ENCODE measurements around the gene FAM83D.
A peak's percentile ranks its signal among the peaks of the same experiment; 100 is the strongest.

Gene FAM83D

DNA sequence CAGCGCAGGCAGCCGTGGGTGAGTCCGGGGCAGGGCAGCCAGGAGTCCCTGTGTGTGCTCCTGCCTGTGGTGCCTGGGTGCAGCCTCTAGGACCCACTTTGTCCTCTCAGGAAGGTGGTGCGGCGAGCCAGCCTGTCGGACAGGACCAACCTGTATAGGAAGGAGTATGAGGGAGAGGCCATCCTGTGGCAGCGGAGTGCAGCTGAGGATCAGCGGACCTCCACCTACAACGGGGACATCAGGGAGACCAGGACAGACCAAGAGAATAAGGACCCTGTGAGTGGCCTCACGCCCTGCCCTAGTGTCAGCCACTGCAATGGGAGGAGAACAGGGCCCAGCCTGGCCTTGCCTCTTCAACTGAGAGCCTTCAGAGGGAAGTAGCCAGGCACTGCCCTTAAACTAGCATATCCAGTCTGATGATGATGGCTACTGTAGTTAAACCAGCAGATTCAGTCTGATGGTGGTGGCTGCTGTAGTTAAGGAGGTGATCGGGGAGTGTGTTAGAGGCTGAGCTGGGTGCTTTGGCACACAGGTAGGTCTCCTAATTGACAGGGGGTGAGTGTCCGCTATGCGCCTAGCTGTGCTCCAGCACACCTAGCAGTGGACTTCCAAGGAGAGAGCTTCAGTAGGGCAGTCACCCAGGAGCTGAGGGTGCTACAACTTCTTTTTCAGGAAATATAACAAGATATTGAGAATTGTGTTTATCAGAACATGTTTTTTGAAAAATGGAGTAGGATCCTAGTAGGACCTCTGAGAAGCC, 18.1 kb upstream of the FAM83D start:
- WGBS, 2 donors (ENCODE audit: extremely low coverage in 2 of 2, insufficient read length in 2 of 2, insufficient replicate concordance in 1 of 2) = no CpG with 5 or more reads among the region's 13 CpGs
- DNase-seq (ENCODE audit: low spot score) = no peak
- Histone ChIP-seq H2BK15ac (ENCODE audit: low read length) (no peak overlapping the region), H3K23ac (ENCODE audit: low read depth, low read length, poor library complexity) (peak overlapping the region; percentile 14), H3K4me1 (ENCODE audit: control insufficient read depth in 2 of 2, insufficient read depth in 1 of 2, low read depth in 1 of 2, low read length in 2 of 2) (no peaks in the 10 kb centered on the region), H3K36me3 (replicated peaks in 1 of 2; ENCODE audit: control insufficient read depth in 2 of 2, insufficient read depth in 2 of 2, low read length in 2 of 2) (peaks cover 0 to 61% of the 10 kb centered on the region in 2 donors), H2AFZ (ENCODE audit: low read length) (no peak overlapping the region), H3K4me2 (ENCODE audit: insufficient read depth, low read length, poor library complexity, severe bottlenecking) (no peak overlapping the region), H3K27me3 (ENCODE audit: control insufficient read depth in 3 of 3, insufficient read depth in 3 of 3, low read depth in 1 of 3, low read length in 3 of 3) (no peaks in the 10 kb centered on the region), H2BK120ac (ENCODE audit: low read depth, low read length) (no peak overlapping the region), H3K4ac (ENCODE audit: low read length) (no peak overlapping the region), H2BK12ac (ENCODE audit: low read length) (no peak overlapping the region), H2BK5ac (ENCODE audit: low read length) (no peak overlapping the region), H3K9me3 (replicated peaks in 1 of 2; ENCODE audit: control insufficient read depth in 2 of 2, insufficient read depth in 1 of 2, low read depth in 1 of 2, low read length in 2 of 2) (peaks cover 0 to 7% of the 10 kb centered on the region in 2 donors), H3K14ac (ENCODE audit: low read length) (no peak overlapping the region), H4K91ac (ENCODE audit: low read depth, low read length, poor library complexity) (no peak overlapping the region), H3K18ac (ENCODE audit: low read length) (no peak overlapping the region), H3K27ac (replicated peaks; ENCODE audit: low read length) (no peak overlapping the region), H2AK5ac (ENCODE audit: low read depth, low read length) (no peak overlapping the region), H3K4me3 (ENCODE audit: low read length in 2 of 2) (no peak overlapping the region), H4K8ac (ENCODE audit: low read depth, low read length) (no peak overlapping the region), H3K79me1 (ENCODE audit: low read depth, low read length) (no peaks in the 10 kb centered on the region), H3K9ac (ENCODE audit: low read depth, low read length, poor library complexity) (no peak overlapping the region)

DNA sequence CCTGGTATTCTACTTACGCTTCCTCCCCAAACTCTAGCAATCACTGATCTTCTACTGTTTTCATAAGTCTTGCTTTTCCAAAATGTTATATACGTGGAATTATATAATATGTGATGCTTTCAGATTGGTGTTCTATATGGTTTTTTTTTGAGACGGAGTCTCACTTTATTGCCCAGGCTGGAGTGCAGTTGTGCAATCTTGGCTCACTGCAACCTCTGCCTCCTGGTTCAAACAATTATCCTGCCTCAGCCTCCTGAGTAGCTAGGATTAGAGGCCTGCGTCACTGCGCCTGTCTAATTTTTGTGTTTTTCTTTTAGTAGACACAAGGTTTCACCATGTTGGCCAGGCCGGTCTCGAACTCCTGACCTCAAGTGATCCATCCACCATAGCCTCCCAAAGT, 10.9 kb upstream of the FAM83D start:
- Histone ChIP-seq H2BK12ac (ENCODE audit: low read length) (no peak overlapping the region), H3K23ac (ENCODE audit: low read depth, low read length, poor library complexity) (no peak overlapping the region), H3K4me1 (ENCODE audit: control insufficient read depth in 2 of 2, insufficient read depth in 1 of 2, low read depth in 1 of 2, low read length in 2 of 2) (peaks cover 0 to 17% of the 10 kb centered on the region in 2 donors), H2AFZ (ENCODE audit: low read length) (no peak overlapping the region), H2BK120ac (ENCODE audit: low read depth, low read length) (no peak overlapping the region), H3K9ac (ENCODE audit: low read depth, low read length, poor library complexity) (no peak overlapping the region), H3K79me1 (ENCODE audit: low read depth, low read length) (no peaks in the 10 kb centered on the region), H2BK15ac (ENCODE audit: low read length) (no peak overlapping the region), H3K18ac (ENCODE audit: low read length) (no peak overlapping the region), H4K8ac (ENCODE audit: low read depth, low read length) (no peak overlapping the region), H3K4ac (ENCODE audit: low read length) (no peak overlapping the region), H2BK5ac (ENCODE audit: low read length) (no peak overlapping the region), H3K4me3 (ENCODE audit: low read length in 2 of 2) (no peak overlapping the region), H3K4me2 (ENCODE audit: insufficient read depth, low read length, poor library complexity, severe bottlenecking) (no peak overlapping the region), H4K91ac (ENCODE audit: low read depth, low read length, poor library complexity) (no peak overlapping the region), H3K27me3 (ENCODE audit: control insufficient read depth in 3 of 3, insufficient read depth in 3 of 3, low read depth in 1 of 3, low read length in 3 of 3) (no peaks in the 10 kb centered on the region), H3K14ac (ENCODE audit: low read length) (no peak overlapping the region), H3K27ac (replicated peaks; ENCODE audit: low read length) (no peak overlapping the region), H3K9me3 (replicated peaks in 1 of 2; ENCODE audit: control insufficient read depth in 2 of 2, insufficient read depth in 1 of 2, low read depth in 1 of 2, low read length in 2 of 2) (peaks cover 0 to 2% of the 10 kb centered on the region in 2 donors), H2AK5ac (ENCODE audit: low read depth, low read length) (no peak overlapping the region), H3K36me3 (replicated peaks in 1 of 2; ENCODE audit: control insufficient read depth in 2 of 2, insufficient read depth in 2 of 2, low read length in 2 of 2) (peaks cover 0 to 20% of the 10 kb centered on the region in 2 donors)
- WGBS, 2 donors (ENCODE audit: extremely low coverage in 2 of 2, insufficient read length in 2 of 2, insufficient replicate concordance in 1 of 2) = no CpG with 5 or more reads among the region's 7 CpGs
- no peak for DNase-seq (ENCODE audit: low spot score)

DNA sequence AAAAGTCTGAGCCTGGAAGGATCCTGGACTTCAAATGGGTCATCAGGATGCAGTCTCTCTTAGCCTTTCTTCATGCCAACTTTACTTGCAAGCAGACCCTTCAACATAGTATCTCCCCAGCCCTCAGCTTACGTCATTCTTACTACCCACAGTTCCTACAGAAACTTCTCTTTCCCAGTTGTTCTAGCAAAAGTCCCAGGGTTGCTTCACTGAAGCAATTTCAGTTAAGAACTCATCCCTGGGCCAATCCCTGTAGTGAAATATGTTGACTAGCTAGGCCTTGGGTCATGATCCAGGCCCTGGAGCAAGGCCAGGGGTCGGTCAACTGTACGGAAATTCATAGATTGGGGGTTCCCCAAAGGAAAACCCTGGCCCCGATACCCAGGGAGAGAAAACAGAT, 8.6 kb upstream of the FAM83D start:
- WGBS, 2 donors (ENCODE audit: extremely low coverage in 2 of 2, insufficient read length in 2 of 2, insufficient replicate concordance in 1 of 2) = no CpG with 5 or more reads among the region's 4 CpGs
- Histone ChIP-seq H3K23ac (ENCODE audit: low read depth, low read length, poor library complexity) (no peak overlapping the region), H3K36me3 (replicated peaks in 1 of 2; ENCODE audit: control insufficient read depth in 2 of 2, insufficient read depth in 2 of 2, low read length in 2 of 2) (peaks cover 0 to 20% of the 10 kb centered on the region in 2 donors), H3K9ac (ENCODE audit: low read depth, low read length, poor library complexity) (no peak overlapping the region), H2BK5ac (ENCODE audit: low read length) (peak overlapping the region; percentile 48), H3K4ac (ENCODE audit: low read length) (no peak overlapping the region), H2BK120ac (ENCODE audit: low read depth, low read length) (no peak overlapping the region), H4K8ac (ENCODE audit: low read depth, low read length) (no peak overlapping the region), H2AK5ac (ENCODE audit: low read depth, low read length) (no peak overlapping the region), H3K4me1 (ENCODE audit: control insufficient read depth in 2 of 2, insufficient read depth in 1 of 2, low read depth in 1 of 2, low read length in 2 of 2) (peaks cover 0 to 17% of the 10 kb centered on the region in 2 donors), H4K91ac (ENCODE audit: low read depth, low read length, poor library complexity) (no peak overlapping the region), H3K27ac (replicated peaks; ENCODE audit: low read length) (no peak overlapping the region), H3K4me3 (ENCODE audit: low read length in 2 of 2) (no peak overlapping the region), H2BK12ac (ENCODE audit: low read length) (no peak overlapping the region), H3K4me2 (ENCODE audit: insufficient read depth, low read length, poor library complexity, severe bottlenecking) (no peak overlapping the region), H3K18ac (ENCODE audit: low read length) (no peak overlapping the region), H2BK15ac (ENCODE audit: low read length) (peak overlapping the region; percentile 82), H3K9me3 (replicated peaks in 1 of 2; ENCODE audit: control insufficient read depth in 2 of 2, insufficient read depth in 1 of 2, low read depth in 1 of 2, low read length in 2 of 2) (peaks cover 0 to 2% of the 10 kb centered on the region in 2 donors), H3K14ac (ENCODE audit: low read length) (no peak overlapping the region), H2AFZ (ENCODE audit: low read length) (no peak overlapping the region), H3K27me3 (ENCODE audit: control insufficient read depth in 3 of 3, insufficient read depth in 3 of 3, low read depth in 1 of 3, low read length in 3 of 3) (no peaks in the 10 kb centered on the region), H3K79me1 (ENCODE audit: low read depth, low read length) (no peaks in the 10 kb centered on the region)
- no peak for DNase-seq (ENCODE audit: low spot score)

DNA sequence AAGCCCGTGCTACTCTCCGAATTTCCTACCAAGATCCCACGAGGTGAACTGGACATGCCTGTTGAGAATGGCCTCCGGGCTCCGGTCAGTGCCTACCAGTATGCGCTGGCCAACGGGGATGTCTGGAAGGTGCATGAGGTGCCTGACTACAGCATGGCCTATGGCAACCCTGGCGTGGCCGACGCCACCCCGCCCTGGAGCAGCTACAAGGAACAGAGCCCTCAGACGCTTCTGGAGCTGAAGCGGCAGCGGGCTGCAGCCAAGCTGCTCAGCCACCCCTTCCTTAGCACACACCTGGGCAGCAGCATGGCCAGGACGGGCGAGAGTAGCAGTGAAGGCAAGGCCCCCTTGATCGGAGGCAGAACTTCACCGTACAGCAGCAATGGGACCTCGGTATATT, 8.0 kb upstream of the FAM83D start:
- Histone ChIP-seq H3K4me3 (ENCODE audit: low read length in 2 of 2) (peak overlapping the region in 1 of 2 donors; percentile 33), H3K18ac (ENCODE audit: low read length) (peak overlapping the region; percentile 11), H3K9me3 (replicated peaks in 1 of 2; ENCODE audit: control insufficient read depth in 2 of 2, insufficient read depth in 1 of 2, low read depth in 1 of 2, low read length in 2 of 2) (peaks cover 0 to 2% of the 10 kb centered on the region in 2 donors), H4K91ac (ENCODE audit: low read depth, low read length, poor library complexity) (peak overlapping the region; percentile 61), H3K27me3 (ENCODE audit: control insufficient read depth in 3 of 3, insufficient read depth in 3 of 3, low read depth in 1 of 3, low read length in 3 of 3) (no peaks in the 10 kb centered on the region), H2BK5ac (ENCODE audit: low read length) (peak overlapping the region; percentile 48), H2AFZ (ENCODE audit: low read length) (no peak overlapping the region), H3K9ac (ENCODE audit: low read depth, low read length, poor library complexity) (no peak overlapping the region), H3K36me3 (replicated peaks in 1 of 2; ENCODE audit: control insufficient read depth in 2 of 2, insufficient read depth in 2 of 2, low read length in 2 of 2) (peaks cover 0 to 20% of the 10 kb centered on the region in 2 donors), H3K14ac (ENCODE audit: low read length) (no peak overlapping the region), H2BK15ac (ENCODE audit: low read length) (peak overlapping the region; percentile 82), H3K4me2 (ENCODE audit: insufficient read depth, low read length, poor library complexity, severe bottlenecking) (no peak overlapping the region), H3K27ac (replicated peaks; ENCODE audit: low read length) (no peak overlapping the region), H3K4ac (ENCODE audit: low read length) (no peak overlapping the region), H3K23ac (ENCODE audit: low read depth, low read length, poor library complexity) (peak overlapping the region; percentile 67), H3K79me1 (ENCODE audit: low read depth, low read length) (no peaks in the 10 kb centered on the region), H2AK5ac (ENCODE audit: low read depth, low read length) (peak overlapping the region; percentile 33), H2BK120ac (ENCODE audit: low read depth, low read length) (no peak overlapping the region), H4K8ac (ENCODE audit: low read depth, low read length) (no peak overlapping the region), H2BK12ac (ENCODE audit: low read length) (peak overlapping the region; percentile 82), H3K4me1 (ENCODE audit: control insufficient read depth in 2 of 2, insufficient read depth in 1 of 2, low read depth in 1 of 2, low read length in 2 of 2) (peaks cover 0 to 17% of the 10 kb centered on the region in 2 donors)
- no CpG with 5 or more reads among the region's 19 CpGs for WGBS, 2 donors (ENCODE audit: extremely low coverage in 2 of 2, insufficient read length in 2 of 2, insufficient replicate concordance in 1 of 2)
- no peak for DNase-seq (ENCODE audit: low spot score)
